GM12865 (cell line): Measurements from ENCODE around the gene C1R.

Source experiments
- DNase-seq: peaks from one replicate; pipeline ENCODE4 v3.0.0; 2010; ENCODE audit warnings: low read depth
- H3K4me3 ChIP-seq: 2 replicates; pipeline ENCODE4 v1.5.1; 2011; ENCODE audit warnings: mild to moderate bottlenecking, low read depth, low read length, control low read depth
- TF ChIP-seq, protein P1 (sequence below): IDR thresholded peaks from 2 replicates; pipeline ENCODE4 v1.5.1; 2011; ENCODE audit warnings: low read length, control low read depth, low read depth, inconsistent platforms; ENCODE audit not compliant: insufficient read depth; ENCODE audit errors: missing control alignments

The C1R gene

DNA sequence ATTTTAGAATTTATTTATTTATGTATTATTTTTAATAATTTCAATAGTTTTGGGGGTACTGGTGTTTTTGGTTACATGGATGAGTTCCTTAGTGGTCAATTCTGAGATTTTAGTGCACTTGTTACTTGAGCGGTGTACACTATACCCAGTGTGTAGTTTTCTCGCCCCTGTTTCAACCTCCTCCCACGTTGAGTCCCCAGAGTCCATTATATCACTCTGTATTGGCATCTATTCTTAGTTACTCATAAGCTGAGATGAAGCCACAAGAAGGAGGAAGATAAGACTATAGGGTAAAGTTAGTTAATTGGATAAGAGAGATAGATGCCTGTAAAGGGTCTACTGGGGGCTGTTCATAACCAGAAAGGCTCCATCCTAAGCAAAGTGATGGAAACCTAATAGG lies 27.7 kb downstream of the C1R start:
- no peak overlapping the region for H3K4me3 ChIP-seq
- DNase-seq, result no peak
- TF ChIP-seq, protein P1, sequence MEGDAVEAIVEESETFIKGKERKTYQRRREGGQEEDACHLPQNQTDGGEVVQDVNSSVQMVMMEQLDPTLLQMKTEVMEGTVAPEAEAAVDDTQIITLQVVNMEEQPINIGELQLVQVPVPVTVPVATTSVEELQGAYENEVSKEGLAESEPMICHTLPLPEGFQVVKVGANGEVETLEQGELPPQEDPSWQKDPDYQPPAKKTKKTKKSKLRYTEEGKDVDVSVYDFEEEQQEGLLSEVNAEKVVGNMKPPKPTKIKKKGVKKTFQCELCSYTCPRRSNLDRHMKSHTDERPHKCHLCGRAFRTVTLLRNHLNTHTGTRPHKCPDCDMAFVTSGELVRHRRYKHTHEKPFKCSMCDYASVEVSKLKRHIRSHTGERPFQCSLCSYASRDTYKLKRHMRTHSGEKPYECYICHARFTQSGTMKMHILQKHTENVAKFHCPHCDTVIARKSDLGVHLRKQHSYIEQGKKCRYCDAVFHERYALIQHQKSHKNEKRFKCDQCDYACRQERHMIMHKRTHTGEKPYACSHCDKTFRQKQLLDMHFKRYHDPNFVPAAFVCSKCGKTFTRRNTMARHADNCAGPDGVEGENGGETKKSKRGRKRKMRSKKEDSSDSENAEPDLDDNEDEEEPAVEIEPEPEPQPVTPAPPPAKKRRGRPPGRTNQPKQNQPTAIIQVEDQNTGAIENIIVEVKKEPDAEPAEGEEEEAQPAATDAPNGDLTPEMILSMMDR, result no peak

DNA sequence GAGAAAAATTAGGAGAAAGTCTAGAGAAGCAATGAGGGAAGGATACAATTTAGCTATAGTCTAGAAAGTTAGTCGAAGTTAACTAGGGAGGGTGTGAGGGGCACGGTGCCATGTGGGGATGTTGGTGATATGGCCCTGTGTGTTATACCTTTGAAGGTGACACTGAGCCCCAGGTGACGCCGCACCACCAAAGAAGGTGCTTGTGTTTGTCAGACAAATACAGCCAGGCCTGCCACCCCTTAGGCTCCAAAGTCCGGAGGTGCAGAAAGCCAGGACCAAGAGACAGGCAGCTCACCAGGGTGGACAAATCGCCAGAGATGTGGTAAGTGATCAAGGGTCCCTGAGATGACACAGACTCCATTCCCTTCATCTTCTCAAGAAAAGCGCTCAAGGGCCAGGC lies 30.6 kb downstream of the C1R start:
- no peak overlapping the region for H3K4me3 ChIP-seq
- no peak for DNase-seq
- TF ChIP-seq, protein P1, result no peak

DNA sequence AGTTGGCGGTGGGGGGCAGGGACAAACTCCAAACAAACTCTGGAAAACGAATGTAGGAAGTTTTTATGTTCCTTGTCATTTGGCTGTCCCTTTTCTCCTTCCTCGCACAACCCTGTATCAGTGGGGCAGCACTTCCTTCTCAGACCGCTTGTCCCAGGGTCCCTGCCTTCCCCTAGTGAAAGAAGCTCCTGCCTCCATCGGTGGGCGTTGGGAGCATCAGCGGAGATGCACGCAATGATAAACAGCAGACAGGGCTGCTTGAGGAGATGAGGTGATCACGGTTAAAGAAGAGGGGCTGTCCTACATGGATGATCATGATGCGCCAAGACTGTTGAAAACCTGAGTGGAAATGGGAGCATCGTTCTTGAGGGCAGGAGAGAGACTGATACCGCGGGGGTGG lies 31.1 kb downstream of the C1R start:
- no peak for DNase-seq

DNA sequence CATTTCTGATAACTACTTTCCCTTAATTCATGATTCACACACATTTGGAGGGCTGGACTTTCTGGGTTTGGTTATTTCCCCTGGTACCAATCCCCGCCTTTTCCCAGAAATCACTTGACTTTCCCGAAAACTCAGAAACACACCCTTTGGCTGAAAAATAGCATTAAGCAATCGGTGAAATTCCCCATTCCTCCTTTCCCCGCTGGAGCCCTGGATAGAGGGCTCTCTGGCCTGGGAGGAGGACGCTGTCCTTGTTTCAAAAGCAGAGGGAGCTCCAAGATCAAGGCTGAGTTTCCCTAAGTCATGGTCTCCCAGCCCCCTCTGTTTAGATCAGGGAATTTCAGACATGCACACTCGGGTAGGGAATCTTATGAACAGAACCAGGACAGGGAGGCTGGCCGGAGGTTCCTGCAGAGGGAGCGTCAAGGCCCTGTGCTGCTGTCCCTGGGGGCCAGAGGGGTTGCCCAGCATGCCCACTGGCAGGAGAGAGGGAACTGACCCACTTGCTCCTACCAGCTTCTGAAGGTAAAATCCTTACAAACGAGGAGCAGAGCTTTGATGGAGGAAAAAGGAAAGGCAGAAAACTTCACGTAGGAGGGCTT lies 31.8 kb downstream of the C1R start, which contains the start of gene C1S:
C1S (plus strand) TSS at position 366 of the 602 bp plus-strand sequence. CDS start 1,195 bp downstream, outside the sequence.
- TF ChIP-seq, protein P1, result no peak
- DNase-seq, result no peak
- H3K4me3 ChIP-seq, result no peak within 1 kb of the TSS

More for the DNA sequence above, 31.1 kb downstream of the C1R start:
- TF ChIP-seq, protein P1, result no peak
- no peak overlapping the region for H3K4me3 ChIP-seq

DNA sequence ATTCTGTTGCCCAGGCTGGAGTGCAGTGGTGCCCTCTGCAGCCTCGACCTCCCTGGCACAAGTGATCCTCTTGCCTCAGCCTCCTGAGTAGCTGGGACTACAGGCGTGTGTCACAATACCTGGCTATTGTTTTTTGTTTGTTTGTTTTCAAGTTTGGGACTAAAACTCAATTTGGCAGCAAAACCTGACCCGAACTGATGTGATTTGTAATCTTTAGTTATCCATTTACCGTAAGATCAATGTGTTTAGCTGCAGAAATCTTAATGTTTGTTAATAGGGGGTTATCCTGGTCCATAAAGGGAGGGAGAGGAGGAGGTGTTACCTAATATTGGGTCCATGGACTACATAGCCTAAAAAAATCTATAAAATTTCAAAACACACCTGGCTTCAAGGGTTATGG lies 32.5 kb downstream of the C1R start:
- TF ChIP-seq, protein P1, result no peak
- H3K4me3 ChIP-seq, result no peak overlapping the region
- no peak for DNase-seq

DNA sequence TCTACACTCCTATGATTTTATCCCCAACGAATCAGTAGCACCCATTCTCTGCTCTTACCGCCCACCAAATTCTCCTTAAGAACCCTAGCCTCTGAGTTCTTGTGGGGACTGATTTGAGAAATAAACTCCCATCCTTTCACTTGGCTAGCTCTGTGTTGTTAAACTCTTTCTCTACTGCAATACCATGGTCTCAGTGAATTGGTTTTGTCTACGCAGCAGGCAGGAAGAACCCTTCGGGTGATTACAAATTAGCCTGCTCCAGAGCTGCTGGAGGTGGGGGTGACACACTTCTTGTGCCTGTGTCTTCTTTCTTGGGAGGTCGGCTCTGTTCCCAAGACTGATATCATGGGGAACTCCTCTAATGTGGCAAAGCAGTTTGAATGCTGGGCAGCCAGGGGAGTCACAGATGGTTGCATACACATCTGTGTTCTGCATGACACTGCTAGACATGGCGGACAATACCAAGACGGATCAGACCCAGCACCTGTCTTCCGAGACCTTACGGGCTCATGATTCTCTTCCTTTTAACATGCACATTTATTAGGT lies 33.3 kb downstream of the C1R start:
- no peak for DNase-seq
- no peak overlapping the region for H3K4me3 ChIP-seq
- TF ChIP-seq, protein P1, result no peak
